Lung (tissue), 12 donors: ENCODE data around the gene CXCL13. TPM values are rescaled to one million over a fixed set of nuclear protein-coding genes. Genes with fewer than 3 reads are reported as not detected.

Experiments
- ATAC-seq: fragments of 200-7000 bp; cut with Tn5 transposase; one replicate; pipeline ENCODE4 v1.9.1; 2020; ENCODE audit warnings: moderate number of reproducible peaks; ENCODE audit not compliant: insufficient read depth, low FRiP score
- DNase-seq, 3 donors: peaks; one replicate each; pipeline ENCODE4 v3.0.0-alpha.2; 2013 to 2017
- H3K27ac ChIP-seq, 2 donors: one replicate each; pipeline ENCODE4 v1.5.1; 2013; ENCODE audit warnings: mild to moderate bottlenecking in 2 of 2, moderate library complexity in 2 of 2, control low read depth in 1 of 2, inconsistent platforms in 1 of 2, low read depth in 1 of 2, low read length in 1 of 2
- H3K27me3 ChIP-seq, 3 donors: one replicate each; pipeline ENCODE4 v1.5.1; 2013; ENCODE audit warnings: low read length in 2 of 3; ENCODE audit not compliant: control insufficient read depth in 3 of 3, insufficient read depth in 3 of 3
- H3K36me3 ChIP-seq, 4 donors: one replicate each; pipeline ENCODE4 v1.5.1; 2013; ENCODE audit warnings: low read length in 4 of 4, mild to moderate bottlenecking in 1 of 4, moderate library complexity in 1 of 4; ENCODE audit not compliant: control insufficient read depth in 4 of 4, insufficient read depth in 4 of 4
- H3K4me1 ChIP-seq, 5 donors: one replicate each; pipeline ENCODE4 v1.5.1; 2013; ENCODE audit warnings: low read length in 5 of 5, mild to moderate bottlenecking in 2 of 5, moderate library complexity in 1 of 5; ENCODE audit not compliant: control insufficient read depth in 5 of 5, insufficient read depth in 5 of 5
- H3K4me3 ChIP-seq: one replicate; pipeline ENCODE4 v1.5.1; 2013; ENCODE audit warnings: mild to moderate bottlenecking, control low read depth, moderate library complexity
- H3K9ac ChIP-seq, 2 donors: one replicate each; pipeline ENCODE4 v1.5.1; 2013; ENCODE audit warnings: low read length in 2 of 2, control low read depth in 1 of 2; ENCODE audit not compliant: insufficient read depth in 1 of 2
- H3K9me3 ChIP-seq, 4 donors: one replicate each; pipeline ENCODE4 v1.5.1; 2013; ENCODE audit warnings: low read length in 3 of 4, mild to moderate bottlenecking in 1 of 4, moderate library complexity in 1 of 4; ENCODE audit not compliant: control insufficient read depth in 4 of 4, insufficient read depth in 3 of 4
- CTCF ChIP-seq: IDR thresholded peaks from 2 replicates; pipeline ENCODE4 v1.5.1; 2012; ENCODE audit warnings: mild to moderate bottlenecking; ENCODE audit errors: control extremely low read depth, extremely low read depth
- WGBS, 2 donors: extraction: QIAGEN DNeasy Blood & Tissue Kit; methylation state at CpG; one replicate each; pipeline ENCODE4 v1.1.7; 2013; 5-methylcytosine and 5-hydroxymethylcytosine counted together
- polyA plus RNA-seq, 2 donors: library from polyadenylated mRNA; stranded (reverse); fragments of 200-250 nt; gene quantifications; one replicate each; pipeline ENCODE4 v1.2.1, GENCODE V29; 2013
- total RNA-seq, 2 donors: library from RNA; depleted of rRNA in 1 of 2; stranded (reverse); fragments of >200 nt in 1 of 2; gene quantifications; one replicate each; pipeline ENCODE4 v1.2.1, GENCODE V29; 2014 to 2021
- donor health status: control.
- donor health status: control.
- donor health status: Bipolar disorder and iron deficiency.
- donor health status: healthy.
- donor health status: DM: yes; HTN: yes; CAD: no.

CXCL13 gene
- total and polyA plus RNA-seq, 4 donors = 0.26 to 50.0 (median 5.4) TPM; not detected in 1

DNA sequence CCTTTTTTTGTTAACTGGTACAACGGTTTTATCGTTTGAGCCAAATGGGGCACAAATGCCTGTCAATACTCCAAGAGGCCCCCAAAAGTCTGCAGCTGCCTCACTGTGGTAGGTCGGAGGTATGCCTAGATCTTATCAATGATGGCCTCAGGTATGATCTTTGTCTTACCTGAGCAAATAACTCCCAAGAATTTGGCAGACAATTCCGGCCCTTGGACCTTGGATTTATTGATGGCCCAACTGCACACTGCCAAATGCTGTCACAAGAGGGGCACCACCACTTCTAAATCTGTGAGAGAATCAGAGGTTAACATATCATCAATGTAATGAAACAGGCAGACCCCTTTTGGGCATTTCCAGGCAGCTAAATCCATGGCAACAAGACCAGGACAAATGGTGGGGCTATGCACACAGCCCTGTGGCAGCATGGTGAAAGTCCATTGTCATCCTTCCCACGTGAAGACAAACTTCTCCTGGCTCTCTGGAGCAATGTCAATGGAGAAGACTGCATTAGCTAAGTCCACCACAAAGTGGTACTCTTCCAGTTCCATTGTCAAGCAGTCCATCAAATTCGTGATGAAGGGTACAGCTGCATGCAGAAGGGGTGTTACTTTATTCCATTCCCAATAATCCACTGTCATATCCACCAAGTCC lies 28.6 kb downstream of the CXCL13 start:
- DNase-seq = no peak
- no peak for TF ChIP-seq CTCF
- H3K9ac ChIP-seq = no peak overlapping the region
- H3K27ac ChIP-seq = no peak overlapping the region
- H3K36me3 ChIP-seq = no peaks in the 10 kb centered on the region
- 85% methylated on average over 6 of the region's 6 CpGs for WGBS, 2 donors
- H3K27me3 ChIP-seq = no peaks in the 10 kb centered on the region
- H3K4me1 ChIP-seq = peaks cover 0 to 3% (median 0%) of the 10 kb centered on the region in 5 donors
- peaks cover 0 to 2% (median under 1%) of the 10 kb centered on the region in 4 donors for H3K9me3 ChIP-seq
- ATAC-seq = no peak
- H3K4me3 ChIP-seq = no peak overlapping the region

DNA sequence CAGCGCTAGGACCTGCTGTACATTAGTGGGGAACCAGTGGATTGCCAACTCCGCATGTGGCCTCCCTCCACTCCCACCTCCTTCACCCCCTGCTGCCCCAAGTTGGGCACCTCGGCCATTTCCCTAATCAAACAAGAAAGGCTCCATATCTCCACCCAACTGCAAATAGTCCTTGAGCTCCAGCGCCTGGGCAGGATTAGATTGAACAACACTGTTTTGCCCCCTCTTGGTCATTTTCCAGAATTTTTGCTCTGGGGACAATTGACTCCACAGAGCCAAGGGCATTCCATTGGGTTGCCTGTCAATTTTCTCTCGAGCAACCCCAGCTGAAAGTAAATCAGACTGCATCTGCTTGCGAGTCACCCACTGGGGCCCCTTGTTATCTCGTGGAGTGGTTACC lies 29.6 kb downstream of the CXCL13 start:
- Histone ChIP-seq H3K27me3 (no peaks in the 10 kb centered on the region), H3K9me3 (peaks cover 0 to 2% (median under 1%) of the 10 kb centered on the region in 4 donors), H3K36me3 (no peaks in the 10 kb centered on the region), H3K9ac (no peak overlapping the region), H3K4me1 (peaks cover 0 to 3% (median 0%) of the 10 kb centered on the region in 5 donors), H3K27ac (no peak overlapping the region), H3K4me3 (no peak overlapping the region)
- no peak for TF ChIP-seq CTCF
- no peak for DNase-seq
- WGBS, 2 donors = 88 to 95% methylated on average over 7 of the region's 7 CpGs
- no peak for ATAC-seq

DNA sequence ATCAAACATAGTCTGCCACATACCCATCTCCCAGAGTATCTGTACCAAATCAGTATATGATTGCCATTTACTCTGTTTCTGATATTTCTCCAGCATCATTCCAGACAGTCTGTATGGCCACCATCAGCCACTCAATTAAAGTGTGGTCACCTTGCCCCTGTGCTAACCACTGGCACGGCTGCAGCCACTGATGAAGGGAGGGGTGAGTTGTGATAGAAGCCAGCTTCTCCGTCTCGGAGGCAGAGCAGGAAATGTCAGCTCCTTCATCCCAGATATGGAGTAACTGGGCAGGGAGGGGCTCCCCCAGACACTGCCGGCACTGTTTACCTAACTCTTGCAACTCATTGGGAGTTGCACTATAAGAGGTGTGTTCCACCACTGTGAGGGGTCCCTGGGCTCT lies 30.3 kb downstream of the CXCL13 start:
- Histone ChIP-seq H3K36me3 (no peaks in the 10 kb centered on the region), H3K9me3 (peaks cover 0 to 2% (median under 1%) of the 10 kb centered on the region in 4 donors), H3K9ac (no peak overlapping the region), H3K27ac (no peak overlapping the region), H3K27me3 (no peaks in the 10 kb centered on the region), H3K4me1 (peaks cover 0 to 3% (median 0%) of the 10 kb centered on the region in 5 donors), H3K4me3 (no peak overlapping the region)
- TF ChIP-seq CTCF = no peak
- peak; percentile 29 to 58 (median 42) for DNase-seq
- no peak for ATAC-seq
- 42 to 65% methylated on average over 4 of the region's 4 CpGs for WGBS, 2 donors
